Tibial nerve (tissue), 4 donors: Measurements from ENCODE around the gene APOB. TPM values are rescaled to one million over a fixed set of nuclear protein-coding genes. Genes with fewer than 3 reads are reported as not detected.

ENCODE experiments used
- DNase-seq, 2 donors: peaks; one replicate each; pipeline ENCODE4 v3.0.0-alpha.2; 2019; ENCODE audit warnings: low spot score in 2 of 2
- H3K27ac ChIP-seq, 4 donors: fragments of 200-600 bp; sonication (generic) in 3 of 4; one replicate each; pipeline ENCODE4 v1.5.1; 2017 to 2019; ENCODE audit warnings: mild to moderate bottlenecking in 1 of 4
- H3K27me3 ChIP-seq, 2 donors: fragments of 200-600 bp; sonication (generic) in 1 of 2; one replicate each; pipeline versions ENCODE4 v1.5.1 to v1.6.0; 2017 to 2019
- H3K36me3 ChIP-seq, 3 donors: fragments of 200-600 bp; sonication (generic); one replicate each; pipeline ENCODE4 v1.5.1; 2018 to 2019
- H3K4me1 ChIP-seq, 4 donors: fragments of 200-600 bp; sonication (generic) in 3 of 4; one replicate each; pipeline ENCODE4 v1.5.1; 2017 to 2019
- H3K4me3 ChIP-seq, 4 donors: fragments of 200-600 bp; sonication (generic) in 3 of 4; one replicate each; pipeline ENCODE4 v1.5.1; 2017 to 2019; ENCODE audit warnings: mild to moderate bottlenecking in 1 of 4, moderate library complexity in 1 of 4
- H3K9me3 ChIP-seq, 4 donors: fragments of 200-600 bp; sonication (generic) in 3 of 4; one replicate each; pipeline ENCODE4 v1.5.1; 2017 to 2019
- EP300 ChIP-seq, 2 donors: sonication (generic); formaldehyde crosslinking; IDR thresholded peaks; one replicate each; pipeline ENCODE4 v1.6.1; 2017; ENCODE audit warnings: antibody characterized with exemption in 2 of 2, mild to moderate bottlenecking in 1 of 2
- POLR2A ChIP-seq, 2 donors: fragments of 450-650 bp; IDR thresholded peaks; one replicate each; pipeline ENCODE4 v1.6.1; 2017; ENCODE audit warnings: antibody characterized with exemption in 2 of 2, mild to moderate bottlenecking in 2 of 2, moderate library complexity in 2 of 2
- WGBS, 2 donors: methylation state at CpG; one replicate each; pipeline ENCODE4 v1.1.5; 2018; 5-methylcytosine and 5-hydroxymethylcytosine counted together
- total RNA-seq, 4 donors: library from RNA; depleted of rRNA; stranded (reverse); fragments of >200 nt; gene quantifications; one replicate each; pipeline ENCODE4 v1.1.0, GENCODE V29; 2016
- TF ChIP-seq, protein P1 (sequence below), 5 experiments: fragments of 200-600 bp in 3 of 5; fragments of 450-650 bp in 2 of 5; sonication (generic) in 3 of 5; IDR thresholded peaks; one replicate each; pipeline ENCODE4 v1.5.1; 2016 to 2019; ENCODE audit warnings: antibody characterized with exemption in 5 of 5, mild to moderate bottlenecking in 3 of 5, moderate library complexity in 2 of 5

APOB gene
- total RNA-seq, 4 donors from 2014 or later: 2.1 to 4.2 (median 2.9) TPM

DNA sequence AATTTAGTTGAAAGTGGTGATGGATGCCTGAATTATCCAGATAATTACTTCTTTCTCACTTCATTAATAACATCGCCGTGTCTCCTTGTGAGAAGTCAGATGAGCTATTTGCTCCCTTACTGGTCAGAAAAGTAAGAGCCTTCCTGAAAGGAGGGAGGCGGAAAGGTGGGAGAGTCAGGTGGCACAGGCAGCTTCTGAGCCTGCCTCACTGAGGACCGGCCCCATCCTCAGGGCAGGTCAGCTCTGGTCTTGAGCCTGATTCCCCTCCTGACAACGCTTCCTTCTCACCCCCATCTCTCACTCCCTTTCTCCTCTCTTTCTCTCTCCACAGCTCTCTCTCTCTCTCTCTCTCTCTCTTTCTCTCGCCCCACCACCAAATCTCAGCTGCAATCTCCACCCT lies 10.1 kb upstream of the APOB start:
- Histone ChIP-seq H3K27ac (no peak overlapping the region), H3K36me3 (no peaks in the 10 kb centered on the region)
- TF ChIP-seq, protein P1, sequence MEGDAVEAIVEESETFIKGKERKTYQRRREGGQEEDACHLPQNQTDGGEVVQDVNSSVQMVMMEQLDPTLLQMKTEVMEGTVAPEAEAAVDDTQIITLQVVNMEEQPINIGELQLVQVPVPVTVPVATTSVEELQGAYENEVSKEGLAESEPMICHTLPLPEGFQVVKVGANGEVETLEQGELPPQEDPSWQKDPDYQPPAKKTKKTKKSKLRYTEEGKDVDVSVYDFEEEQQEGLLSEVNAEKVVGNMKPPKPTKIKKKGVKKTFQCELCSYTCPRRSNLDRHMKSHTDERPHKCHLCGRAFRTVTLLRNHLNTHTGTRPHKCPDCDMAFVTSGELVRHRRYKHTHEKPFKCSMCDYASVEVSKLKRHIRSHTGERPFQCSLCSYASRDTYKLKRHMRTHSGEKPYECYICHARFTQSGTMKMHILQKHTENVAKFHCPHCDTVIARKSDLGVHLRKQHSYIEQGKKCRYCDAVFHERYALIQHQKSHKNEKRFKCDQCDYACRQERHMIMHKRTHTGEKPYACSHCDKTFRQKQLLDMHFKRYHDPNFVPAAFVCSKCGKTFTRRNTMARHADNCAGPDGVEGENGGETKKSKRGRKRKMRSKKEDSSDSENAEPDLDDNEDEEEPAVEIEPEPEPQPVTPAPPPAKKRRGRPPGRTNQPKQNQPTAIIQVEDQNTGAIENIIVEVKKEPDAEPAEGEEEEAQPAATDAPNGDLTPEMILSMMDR (IDR thresholded peaks at IDR 0.05): no peak
- no peak for TF ChIP-seq EP300 (IDR thresholded peaks at IDR 0.05)
- TF ChIP-seq POLR2A (IDR thresholded peaks at IDR 0.05): no peak

DNA sequence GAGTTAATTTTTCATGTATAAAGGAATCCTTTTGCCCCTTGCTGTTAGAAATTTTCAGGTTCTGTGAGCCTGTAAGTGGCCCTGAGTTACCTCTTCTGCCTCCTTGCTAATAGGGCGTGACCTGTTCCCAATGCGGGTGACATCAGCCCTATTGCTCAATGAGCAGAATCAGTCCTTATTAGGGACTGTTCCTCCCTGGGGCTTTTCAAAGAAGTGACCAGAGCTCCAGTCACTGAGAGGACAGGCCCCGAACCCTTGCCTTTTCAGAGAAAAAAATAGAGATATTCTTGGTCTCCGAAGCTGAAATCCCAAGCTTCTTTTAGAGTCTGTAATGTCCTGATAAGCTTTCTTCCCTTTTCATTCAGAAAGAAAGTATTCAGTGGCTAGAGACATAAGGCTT lies 8.2 kb upstream of the APOB start:
- TF ChIP-seq, protein P1 (IDR thresholded peaks at IDR 0.05): no peak
- no peak overlapping the region for H3K4me3 ChIP-seq
- no peaks in the 10 kb centered on the region for H3K36me3 ChIP-seq
- H3K27ac ChIP-seq: no peak overlapping the region
- DNase-seq: no peak
- no peaks in the 10 kb centered on the region for H3K4me1 ChIP-seq
- no peaks in the 10 kb centered on the region for H3K9me3 ChIP-seq
- no peaks in the 10 kb centered on the region for H3K27me3 ChIP-seq
- WGBS, 2 donors: 70 to 82% methylated on average over 4 of the region's 4 CpGs

More for the DNA sequence above, 10.1 kb upstream of the APOB start:
- no peak overlapping the region for H3K4me3 ChIP-seq
- no peaks in the 10 kb centered on the region for H3K4me1 ChIP-seq
- WGBS, 2 donors: 91 to 92% methylated on average over 6 of the region's 6 CpGs
- no peaks in the 10 kb centered on the region for H3K9me3 ChIP-seq
- no peak for DNase-seq
- H3K27me3 ChIP-seq: no peaks in the 10 kb centered on the region

DNA sequence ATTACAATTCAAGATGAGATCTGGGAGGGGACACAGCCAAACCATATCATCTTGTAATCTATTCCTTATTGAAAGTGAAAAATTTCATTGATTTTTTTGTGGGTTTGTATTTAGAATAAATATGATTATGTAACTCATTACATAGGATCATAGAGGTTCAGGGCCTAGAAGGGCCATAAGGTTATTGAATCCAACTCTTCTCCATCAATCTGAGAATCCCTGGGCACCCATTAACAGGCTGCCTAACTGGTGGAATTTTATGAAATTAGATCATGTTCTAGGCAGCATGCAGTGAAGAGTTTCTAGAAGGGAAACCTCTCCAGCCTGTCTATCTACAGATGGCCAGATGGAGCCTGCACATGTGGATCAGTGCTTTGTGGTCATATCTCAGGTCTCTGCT lies 6.3 kb upstream of the APOB start:
- no peak overlapping the region for H3K27ac ChIP-seq
- no peak for DNase-seq
- no peaks in the 10 kb centered on the region for H3K36me3 ChIP-seq
- no peaks in the 10 kb centered on the region for H3K4me1 ChIP-seq
- TF ChIP-seq POLR2A (IDR thresholded peaks at IDR 0.05) (no peak), EP300 (IDR thresholded peaks at IDR 0.05) (no peak)
- TF ChIP-seq, protein P1 (IDR thresholded peaks at IDR 0.05): no peak
- H3K9me3 ChIP-seq: no peaks in the 10 kb centered on the region
- no peak overlapping the region for H3K4me3 ChIP-seq
- H3K27me3 ChIP-seq: no peaks in the 10 kb centered on the region

DNA sequence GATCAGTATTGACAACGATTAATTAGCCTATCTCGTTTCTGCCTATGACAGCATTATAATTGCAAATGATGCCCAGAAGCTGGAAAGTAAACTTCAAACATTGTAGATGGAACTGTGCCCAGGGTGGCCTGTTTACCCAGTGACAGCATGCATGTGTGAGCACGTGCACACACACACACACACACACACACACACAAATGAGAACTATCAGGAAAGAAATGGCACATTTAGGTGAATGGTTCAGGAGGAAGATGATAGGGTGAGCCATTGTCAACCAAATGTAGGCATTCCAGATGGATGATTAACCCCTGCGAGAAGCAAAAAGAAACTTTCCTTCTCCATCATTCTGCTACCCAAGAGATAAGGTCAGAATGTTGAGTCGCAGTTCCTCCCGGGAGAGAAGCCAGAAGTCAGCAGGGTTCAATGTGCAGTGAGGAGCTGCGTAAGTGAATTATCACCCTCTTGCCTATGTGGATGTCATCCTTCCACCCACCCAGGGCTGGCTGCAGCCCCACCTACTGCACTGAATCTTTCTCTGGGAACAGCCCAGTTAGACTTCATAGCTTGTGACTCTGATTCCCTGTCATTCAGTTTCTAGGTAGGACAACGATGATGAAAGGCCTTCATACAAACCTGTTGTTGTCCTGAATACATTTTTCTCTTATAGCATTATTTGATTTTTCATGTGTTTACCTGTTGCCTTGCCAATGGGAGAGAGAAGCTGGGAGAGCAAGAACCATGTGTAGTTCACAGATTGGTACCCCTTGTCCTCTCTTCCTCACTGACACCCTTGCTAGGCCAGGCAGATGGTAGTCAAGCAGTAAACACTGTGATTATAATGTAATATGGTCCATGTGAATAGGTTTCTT lies 3.5 kb upstream of the APOB start:
- no peak for TF ChIP-seq POLR2A (IDR thresholded peaks at IDR 0.05)
- no peak for TF ChIP-seq EP300 (IDR thresholded peaks at IDR 0.05)
- TF ChIP-seq, protein P1 (IDR thresholded peaks at IDR 0.05): no peak
- no peaks in the 10 kb centered on the region for H3K36me3 ChIP-seq
- H3K4me1 ChIP-seq: peaks cover 0 to 13% (median 4%) of the 10 kb centered on the region in 4 donors
- H3K27me3 ChIP-seq: no peaks in the 10 kb centered on the region
- no peaks in the 10 kb centered on the region for H3K9me3 ChIP-seq
- H3K27ac ChIP-seq: no peak overlapping the region
- 55 to 58% methylated on average over 8 of the region's 8 CpGs for WGBS, 2 donors
- H3K4me3 ChIP-seq: no peak overlapping the region
- no peak for DNase-seq

DNA sequence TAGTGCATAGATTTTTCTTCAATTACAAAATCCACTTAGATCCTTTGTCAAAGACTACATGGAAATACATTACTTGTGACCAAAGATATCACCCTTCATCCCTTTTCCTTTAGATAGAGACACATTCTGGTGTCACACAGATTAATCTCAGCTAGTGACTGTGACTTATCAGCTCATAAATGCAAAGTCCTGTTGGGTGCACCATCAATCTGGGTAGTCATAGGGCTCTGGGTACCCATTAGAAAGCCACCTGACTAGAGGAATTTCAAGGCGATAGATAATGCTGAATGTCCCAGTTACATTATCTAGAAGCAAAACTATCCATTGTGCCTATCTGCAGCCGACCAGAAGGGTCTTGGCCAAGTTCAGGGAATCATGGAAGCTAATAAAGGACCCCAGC lies 2.6 kb upstream of the APOB start:
- Histone ChIP-seq H3K4me3 (no peak overlapping the region), H3K36me3 (no peaks in the 10 kb centered on the region), H3K27me3 (no peaks in the 10 kb centered on the region), H3K9me3 (no peaks in the 10 kb centered on the region), H3K4me1 (peaks cover 0 to 22% (median 4%) of the 10 kb centered on the region in 4 donors), H3K27ac (no peak overlapping the region)
- WGBS, 2 donors: 70 to 89% methylated on average over 2 of the region's 2 CpGs
- no peak for DNase-seq
- TF ChIP-seq, protein P1 (IDR thresholded peaks at IDR 0.05): no peak
- TF ChIP-seq EP300 (IDR thresholded peaks at IDR 0.05) (no peak), POLR2A (IDR thresholded peaks at IDR 0.05) (no peak)
